ENCODE results near the gene CHMP2A. TPM values are rescaled to one million over a fixed set of nuclear protein-coding genes. Genes with fewer than 3 reads are reported as not detected.

The CHMP2A gene
- total and polyA plus RNA-seq, 2 experiments from 2014 or later: 88.4 to 196 TPM

GRCh38 chr19:58566989-58567388 lies 12.1 kb upstream of the CHMP2A start:
- no peaks in the 10 kb centered on the region for H3K27me3 ChIP-seq
- H3K4me1 ChIP-seq (ENCODE audit: insufficient read depth): no peaks in the 10 kb centered on the region
- no peak overlapping the region for H2AFZ ChIP-seq
- no peak overlapping the region for H3K27ac ChIP-seq
- H3K9me3 ChIP-seq (ENCODE audit: low read depth): no peaks in the 10 kb centered on the region
- H3K9me2 ChIP-seq (replicated peaks; ENCODE audit: insufficient read depth): no peaks in the 10 kb centered on the region
- H3K4me2 ChIP-seq: no peak overlapping the region
- no peak for DNase-seq (ENCODE audit: low spot score)
- no peaks in the 10 kb centered on the region for H4K20me1 ChIP-seq (ENCODE audit: insufficient read depth, poor library complexity, severe bottlenecking)
- 98% methylated on average over 5 of the region's 5 CpGs for WGBS (ENCODE audit: low lambda C conversion rate, missing lambda C conversion rate)
- TF ChIP-seq EZH2phosphoT487 (IDR thresholded peaks at IDR 0.05; ENCODE audit: low read depth, severe bottlenecking, unreplicated experiment) (no peak), EZH2 (IDR thresholded peaks at IDR 0.05; ENCODE audit: borderline replicate concordance) (no peak), CTCF (IDR thresholded peaks at IDR 0.05; ENCODE audit: poor library complexity) (no peak)
- H3K36me3 ChIP-seq (replicated peaks; ENCODE audit: insufficient read depth, low read depth): no peaks in the 10 kb centered on the region
- H3K79me2 ChIP-seq: peaks cover 4% of the 10 kb centered on the region
- no peak overlapping the region for H3K4me3 ChIP-seq

GRCh38 chr19:58563823-58564222 lies 8.9 kb upstream of the CHMP2A start:
- Histone ChIP-seq H3K4me1 (ENCODE audit: insufficient read depth) (peaks cover 8% of the 10 kb centered on the region), H3K9me3 (ENCODE audit: low read depth) (no peaks in the 10 kb centered on the region), H2AFZ (no peak overlapping the region), H3K79me2 (peaks cover 20% of the 10 kb centered on the region), H3K9me2 (replicated peaks; ENCODE audit: insufficient read depth) (no peaks in the 10 kb centered on the region), H3K4me2 (no peak overlapping the region), H3K4me3 (no peak overlapping the region), H3K27ac (no peak overlapping the region), H3K27me3 (no peaks in the 10 kb centered on the region), H3K36me3 (replicated peaks; ENCODE audit: insufficient read depth, low read depth) (no peaks in the 10 kb centered on the region), H4K20me1 (ENCODE audit: insufficient read depth, poor library complexity, severe bottlenecking) (no peaks in the 10 kb centered on the region)
- TF ChIP-seq CTCF (IDR thresholded peaks at IDR 0.05; ENCODE audit: poor library complexity) (no peak), EZH2phosphoT487 (IDR thresholded peaks at IDR 0.05; ENCODE audit: low read depth, severe bottlenecking, unreplicated experiment) (no peak), EZH2 (IDR thresholded peaks at IDR 0.05; ENCODE audit: borderline replicate concordance) (no peak)
- 89% methylated on average over 6 of the region's 6 CpGs for WGBS (ENCODE audit: low lambda C conversion rate, missing lambda C conversion rate)
- DNase-seq (ENCODE audit: low spot score): no peak

GRCh38 chr19:58563034-58563573 lies 8.2 kb upstream of the CHMP2A start:
- Histone ChIP-seq H3K79me2 (peaks cover 20% of the 10 kb centered on the region), H3K9me3 (ENCODE audit: low read depth) (no peaks in the 10 kb centered on the region), H3K27ac (no peak overlapping the region), H3K4me3 (no peak overlapping the region), H3K36me3 (replicated peaks; ENCODE audit: insufficient read depth, low read depth) (no peaks in the 10 kb centered on the region), H3K4me1 (ENCODE audit: insufficient read depth) (peaks cover 8% of the 10 kb centered on the region), H3K27me3 (no peaks in the 10 kb centered on the region), H3K4me2 (peak overlapping the region; percentile 73), H2AFZ (no peak overlapping the region), H3K9me2 (replicated peaks; ENCODE audit: insufficient read depth) (no peaks in the 10 kb centered on the region), H4K20me1 (ENCODE audit: insufficient read depth, poor library complexity, severe bottlenecking) (no peaks in the 10 kb centered on the region)
- TF ChIP-seq EZH2phosphoT487 (IDR thresholded peaks at IDR 0.05; ENCODE audit: low read depth, severe bottlenecking, unreplicated experiment) (no peak), EZH2 (IDR thresholded peaks at IDR 0.05; ENCODE audit: borderline replicate concordance) (no peak), CTCF (IDR thresholded peaks at IDR 0.05; ENCODE audit: poor library complexity) (no peak)
- 60% methylated on average over 32 of the region's 40 CpGs for WGBS (ENCODE audit: low lambda C conversion rate, missing lambda C conversion rate)
- peak; percentile 8 for DNase-seq (ENCODE audit: low spot score)

Data from hepatocyte (in vitro differentiated cells).